Measurements from ENCODE around the gene C1QTNF1.

C1QTNF1 gene

GRCh38 chr17:79092567-79092966 lies 68.6 kb downstream of the C1QTNF1 start:
- DNase-seq (ENCODE audit: low spot score): no peak

GRCh38 chr17:79093270-79093669 lies 69.3 kb downstream of the C1QTNF1 start:
- no peak for DNase-seq (ENCODE audit: low spot score)

- no peak for DNase-seq (ENCODE audit: low spot score)
These were observed 70.3 kb downstream of the C1QTNF1 start for GRCh38 chr17:79094261-79094660.

- DNase-seq (ENCODE audit: low spot score): no peak
These were observed 71.5 kb downstream of the C1QTNF1 start for GRCh38 chr17:79095345-79096055.

GRCh38 chr17:79096477-79096876 lies 72.5 kb downstream of the C1QTNF1 start:
- DNase-seq (ENCODE audit: low spot score): no peak

GRCh38 chr17:79097226-79098055 lies 73.5 kb downstream of the C1QTNF1 start:
- no peak for DNase-seq (ENCODE audit: low spot score)

- no peak for DNase-seq (ENCODE audit: low spot score)
These were observed 74.4 kb downstream of the C1QTNF1 start for GRCh38 chr17:79098282-79098867.

Measured in LoVo (cell line).